ENCODE measurements around the gene GYS1. TPM values are rescaled to one million over a fixed set of nuclear protein-coding genes. Genes with fewer than 3 reads are reported as not detected.

The GYS1 gene
- total and polyA plus RNA-seq, 10 of the 15 experiments (the other 5 are each of a cell fraction or from before 2014, with no cell fraction given): 3.7 to 62.0 (median 37.3) TPM

DNA sequence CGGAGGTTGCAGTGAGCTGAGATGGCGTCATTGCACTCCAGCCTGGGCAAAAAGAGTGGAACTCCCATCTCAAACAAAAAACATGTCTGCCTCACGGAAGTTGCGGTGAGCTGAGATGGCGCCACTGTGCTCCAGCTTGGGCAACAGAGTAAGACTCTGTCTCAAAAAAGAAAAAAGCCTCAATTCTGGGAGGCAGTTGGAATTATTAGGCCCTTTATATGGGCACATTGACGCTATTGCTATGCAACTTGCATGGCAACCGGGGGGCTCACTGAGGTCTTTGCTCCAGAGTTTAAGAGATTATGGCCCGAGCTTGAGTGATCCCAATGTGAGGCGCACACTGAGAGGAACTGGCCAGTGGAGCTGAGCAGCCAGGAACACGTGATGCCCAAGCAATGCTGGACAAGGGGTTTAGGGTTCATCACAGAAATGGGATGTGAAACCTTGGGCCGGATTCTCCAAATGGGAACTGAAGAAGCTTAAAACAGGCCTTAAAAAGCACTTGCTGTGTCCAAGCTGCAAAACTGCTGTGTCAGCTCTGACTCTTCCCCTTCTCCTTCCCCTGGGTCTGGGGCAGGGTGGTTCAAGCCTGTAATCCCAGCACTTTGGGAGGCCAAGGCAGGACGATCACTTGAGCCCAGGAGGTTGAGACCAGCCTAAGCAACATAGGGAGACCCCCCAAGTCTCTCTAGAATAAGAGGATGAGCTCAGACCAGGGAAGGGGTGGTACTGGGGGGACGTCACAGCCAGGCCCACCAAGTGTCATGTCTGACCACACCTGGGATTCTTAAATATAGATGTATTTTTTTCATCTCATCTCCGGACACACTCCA lies 25.5 kb downstream of the GYS1 start (continued):
- TF ChIP-seq, protein P1, sequence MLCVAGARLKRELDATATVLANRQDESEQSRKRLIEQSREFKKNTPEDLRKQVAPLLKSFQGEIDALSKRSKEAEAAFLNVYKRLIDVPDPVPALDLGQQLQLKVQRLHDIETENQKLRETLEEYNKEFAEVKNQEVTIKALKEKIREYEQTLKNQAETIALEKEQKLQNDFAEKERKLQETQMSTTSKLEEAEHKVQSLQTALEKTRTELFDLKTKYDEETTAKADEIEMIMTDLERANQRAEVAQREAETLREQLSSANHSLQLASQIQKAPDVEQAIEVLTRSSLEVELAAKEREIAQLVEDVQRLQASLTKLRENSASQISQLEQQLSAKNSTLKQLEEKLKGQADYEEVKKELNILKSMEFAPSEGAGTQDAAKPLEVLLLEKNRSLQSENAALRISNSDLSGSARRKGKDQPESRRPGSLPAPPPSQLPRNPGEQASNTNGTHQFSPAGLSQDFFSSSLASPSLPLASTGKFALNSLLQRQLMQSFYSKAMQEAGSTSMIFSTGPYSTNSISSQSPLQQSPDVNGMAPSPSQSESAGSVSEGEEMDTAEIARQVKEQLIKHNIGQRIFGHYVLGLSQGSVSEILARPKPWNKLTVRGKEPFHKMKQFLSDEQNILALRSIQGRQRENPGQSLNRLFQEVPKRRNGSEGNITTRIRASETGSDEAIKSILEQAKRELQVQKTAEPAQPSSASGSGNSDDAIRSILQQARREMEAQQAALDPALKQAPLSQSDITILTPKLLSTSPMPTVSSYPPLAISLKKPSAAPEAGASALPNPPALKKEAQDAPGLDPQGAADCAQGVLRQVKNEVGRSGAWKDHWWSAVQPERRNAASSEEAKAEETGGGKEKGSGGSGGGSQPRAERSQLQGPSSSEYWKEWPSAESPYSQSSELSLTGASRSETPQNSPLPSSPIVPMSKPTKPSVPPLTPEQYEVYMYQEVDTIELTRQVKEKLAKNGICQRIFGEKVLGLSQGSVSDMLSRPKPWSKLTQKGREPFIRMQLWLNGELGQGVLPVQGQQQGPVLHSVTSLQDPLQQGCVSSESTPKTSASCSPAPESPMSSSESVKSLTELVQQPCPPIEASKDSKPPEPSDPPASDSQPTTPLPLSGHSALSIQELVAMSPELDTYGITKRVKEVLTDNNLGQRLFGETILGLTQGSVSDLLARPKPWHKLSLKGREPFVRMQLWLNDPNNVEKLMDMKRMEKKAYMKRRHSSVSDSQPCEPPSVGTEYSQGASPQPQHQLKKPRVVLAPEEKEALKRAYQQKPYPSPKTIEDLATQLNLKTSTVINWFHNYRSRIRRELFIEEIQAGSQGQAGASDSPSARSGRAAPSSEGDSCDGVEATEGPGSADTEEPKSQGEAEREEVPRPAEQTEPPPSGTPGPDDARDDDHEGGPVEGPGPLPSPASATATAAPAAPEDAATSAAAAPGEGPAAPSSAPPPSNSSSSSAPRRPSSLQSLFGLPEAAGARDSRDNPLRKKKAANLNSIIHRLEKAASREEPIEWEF (IDR thresholded peaks at IDR 0.05; ENCODE audit: insufficient replicate concordance, low read depth, low read length): no peak
- TF ChIP-seq HDGF (IDR thresholded peaks at IDR 0.05): no peak
- no peak for TF ChIP-seq ATF7 (IDR thresholded peaks at IDR 0.05; ENCODE audit: low read depth)
- no peak for TF ChIP-seq SP1 (IDR thresholded peaks at IDR 0.05; ENCODE audit: low read depth, low read length)

Data from GM12878 (cell line).